Esophagus muscularis mucosa (tissue), 4 donors: ENCODE measurements around the gene TVP23A. TPM values are rescaled to one million over a fixed set of nuclear protein-coding genes. Genes with fewer than 3 reads are reported as not detected.

ENCODE experiments used
- DNase-seq: peaks from one replicate; pipeline ENCODE4 v3.0.0-alpha.2; 2017; ENCODE audit errors: extremely low spot score
- H3K27ac ChIP-seq, 4 donors: fragments of 200-600 bp; sonication (generic); replicated peaks in 1 of 4; 1 replicate in 3 of 4; 2 replicates in 1 of 4; pipeline ENCODE4 v1.5.1; 2016 to 2019; ENCODE audit warnings: mild to moderate bottlenecking in 1 of 4
- H3K27me3 ChIP-seq, 4 donors: fragments of 200-600 bp; sonication (generic); one replicate each; pipeline versions ENCODE4 v1.5.1 to v1.6.0; 2016 to 2019
- H3K36me3 ChIP-seq, 4 donors: fragments of 200-600 bp; sonication (generic); one replicate each; pipeline ENCODE4 v1.5.1; 2016 to 2019
- H3K4me1 ChIP-seq, 4 donors: fragments of 200-600 bp; sonication (generic); one replicate each; pipeline ENCODE4 v1.5.1; 2016 to 2019
- H3K4me3 ChIP-seq, 4 donors: fragments of 200-600 bp; sonication (generic); 1 replicate in 2 of 4; 2 replicates in 2 of 4; pipeline ENCODE4 v1.5.1; 2016 to 2019; ENCODE audit warnings: mild to moderate bottlenecking in 4 of 4, moderate library complexity in 1 of 4
- H3K9me3 ChIP-seq, 4 donors: fragments of 200-600 bp; sonication (generic); 1 replicate in 3 of 4; 2 replicates in 1 of 4; pipeline ENCODE4 v1.5.1; 2016 to 2019
- EP300 ChIP-seq: sonication (generic); formaldehyde crosslinking; IDR thresholded peaks from one replicate; pipeline ENCODE4 v1.6.1; 2017; ENCODE audit warnings: antibody characterized with exemption
- POLR2A ChIP-seq: fragments of 450-650 bp; IDR thresholded peaks from one replicate; pipeline ENCODE4 v1.6.1; 2017; ENCODE audit warnings: antibody characterized with exemption, moderate library complexity, mild to moderate bottlenecking, low read depth
- POLR2AphosphoS5 ChIP-seq, 2 donors: sonication (generic); formaldehyde crosslinking; IDR thresholded peaks; one replicate each; pipeline ENCODE4 v1.6.1; 2017; ENCODE audit warnings: antibody characterized with exemption in 2 of 2
- WGBS: methylation state at CpG from one replicate; pipeline ENCODE4 v1.1.5; 2018; 5-methylcytosine and 5-hydroxymethylcytosine counted together
- intact Hi-C: fragments of 100-400 bp; cut with DNase I; formaldehyde crosslinking; loops from one replicate; pipeline ENCODE4 v1.15.1; 2023
- total RNA-seq, 4 donors: library from RNA; depleted of rRNA; stranded (reverse); fragments of >200 nt; gene quantifications; one replicate each; pipeline versions ENCODE4 v1.1.0 to v1.2.1, GENCODE V29; 2016
- TF ChIP-seq, protein P1 (sequence below), 3 experiments: fragments of 200-600 bp in 2 of 3; fragments of 450-650 bp in 1 of 3; sonication (generic) in 2 of 3; IDR thresholded peaks; one replicate each; pipeline ENCODE4 v1.5.1; 2017 to 2019; ENCODE audit warnings: antibody characterized with exemption in 3 of 3, mild to moderate bottlenecking in 2 of 3, moderate library complexity in 1 of 3

Gene TVP23A
- total RNA-seq, 4 donors from 2014 or later, result 0.42 to 1.2 (median 0.80) TPM; not detected in 1

DNA sequence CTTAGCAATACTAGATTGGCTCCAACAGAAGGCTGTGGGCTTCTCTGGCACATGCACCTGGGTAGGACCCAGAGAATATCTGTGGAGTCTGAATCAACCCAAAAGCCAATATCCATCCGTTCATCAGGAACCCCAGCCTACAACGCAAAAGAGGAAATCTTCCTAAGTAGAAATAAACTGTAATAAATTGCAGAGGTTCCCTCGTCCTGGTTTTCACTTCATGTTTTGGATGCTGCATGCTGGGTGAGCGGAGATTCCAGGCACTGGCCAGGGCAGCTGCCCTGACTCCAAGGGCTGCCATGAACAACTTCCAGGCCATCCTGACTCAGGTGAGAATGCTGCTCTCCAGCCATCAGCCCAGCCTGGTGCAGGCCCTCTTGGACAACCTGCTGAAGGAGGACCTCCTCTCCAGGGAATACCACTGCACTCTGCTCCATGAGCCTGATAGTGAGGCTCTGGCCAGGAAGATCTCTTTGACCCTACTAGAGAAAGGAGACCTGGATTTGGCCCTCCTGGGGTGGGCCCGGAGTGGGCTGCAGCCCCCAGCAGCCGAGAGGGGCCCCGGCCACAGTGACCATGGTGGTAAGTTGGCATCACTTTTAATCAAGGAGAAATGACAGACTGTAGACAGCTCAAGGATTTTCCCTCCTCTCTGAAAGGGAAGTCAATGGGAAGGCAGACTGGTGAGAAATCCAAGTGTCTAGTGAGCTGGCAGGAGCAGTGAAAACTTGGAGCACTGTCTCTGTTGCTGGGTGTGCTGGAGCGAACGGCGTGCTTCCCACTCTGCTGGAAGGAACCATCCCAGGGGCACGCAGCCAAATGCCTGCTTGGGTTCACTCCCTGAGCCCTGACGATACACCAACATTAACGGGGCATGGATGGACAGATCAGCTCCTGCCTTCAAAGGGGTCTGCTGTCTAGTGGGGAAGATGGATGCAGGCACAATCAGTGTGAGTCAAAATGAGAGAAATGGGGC is 47.7 kb upstream of the TVP23A start:
- no peak for TF ChIP-seq POLR2A
- TF ChIP-seq, protein P1, sequence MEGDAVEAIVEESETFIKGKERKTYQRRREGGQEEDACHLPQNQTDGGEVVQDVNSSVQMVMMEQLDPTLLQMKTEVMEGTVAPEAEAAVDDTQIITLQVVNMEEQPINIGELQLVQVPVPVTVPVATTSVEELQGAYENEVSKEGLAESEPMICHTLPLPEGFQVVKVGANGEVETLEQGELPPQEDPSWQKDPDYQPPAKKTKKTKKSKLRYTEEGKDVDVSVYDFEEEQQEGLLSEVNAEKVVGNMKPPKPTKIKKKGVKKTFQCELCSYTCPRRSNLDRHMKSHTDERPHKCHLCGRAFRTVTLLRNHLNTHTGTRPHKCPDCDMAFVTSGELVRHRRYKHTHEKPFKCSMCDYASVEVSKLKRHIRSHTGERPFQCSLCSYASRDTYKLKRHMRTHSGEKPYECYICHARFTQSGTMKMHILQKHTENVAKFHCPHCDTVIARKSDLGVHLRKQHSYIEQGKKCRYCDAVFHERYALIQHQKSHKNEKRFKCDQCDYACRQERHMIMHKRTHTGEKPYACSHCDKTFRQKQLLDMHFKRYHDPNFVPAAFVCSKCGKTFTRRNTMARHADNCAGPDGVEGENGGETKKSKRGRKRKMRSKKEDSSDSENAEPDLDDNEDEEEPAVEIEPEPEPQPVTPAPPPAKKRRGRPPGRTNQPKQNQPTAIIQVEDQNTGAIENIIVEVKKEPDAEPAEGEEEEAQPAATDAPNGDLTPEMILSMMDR (IDR thresholded peaks at IDR 0.05), result no peak
- TF ChIP-seq POLR2AphosphoS5 (IDR thresholded peaks at IDR 0.05), result no peak
- TF ChIP-seq EP300, result no peak
- no peaks in the 10 kb centered on the region for H3K36me3 ChIP-seq
- no peak for DNase-seq
- H3K4me3 ChIP-seq, result no peak overlapping the region
- no peaks in the 10 kb centered on the region for H3K9me3 ChIP-seq
- WGBS, result 60% methylated on average over 8 of the region's 13 CpGs
- peaks cover 0 to 12% (median 0%) of the 10 kb centered on the region in 4 donors for H3K27me3 ChIP-seq
- peak overlapping the region in 2 of 4 donors; percentile 9 to 20 for H3K27ac ChIP-seq
- H3K4me1 ChIP-seq, result peaks cover 14 to 45% (median 28%) of the 10 kb centered on the region in 4 donors
- intact Hi-C loops, result no loop called here

DNA sequence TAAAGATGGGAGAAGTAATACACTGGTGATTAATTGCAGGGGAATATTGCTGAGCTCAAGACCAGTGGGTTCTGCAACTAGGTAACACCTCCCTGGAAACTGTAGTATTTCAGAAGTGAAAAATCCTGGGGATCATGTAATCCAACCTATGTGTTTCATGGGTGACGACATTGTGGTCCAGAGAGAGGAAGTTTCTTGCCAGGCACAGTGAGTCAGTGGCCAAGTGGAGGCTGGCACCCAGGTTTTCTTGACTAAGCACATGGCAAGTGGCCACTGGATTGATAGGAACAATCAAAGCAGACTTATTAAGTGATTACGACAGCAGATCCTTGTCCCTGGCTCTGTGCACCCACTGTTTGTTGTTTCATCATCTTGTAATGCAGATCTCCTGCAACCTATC is 43.8 kb upstream of the TVP23A start:
- Histone ChIP-seq H3K4me1 (peaks cover 5 to 14% (median 10%) of the 10 kb centered on the region in 4 donors), H3K27me3 (peaks cover 0 to 7% (median 0%) of the 10 kb centered on the region in 4 donors), H3K27ac (no peak overlapping the region), H3K36me3 (no peaks in the 10 kb centered on the region), H3K4me3 (no peak overlapping the region), H3K9me3 (no peaks in the 10 kb centered on the region)
- WGBS, result 63% methylated on average over 2 of the region's 2 CpGs
- intact Hi-C loops, result no loop called here
- no peak for DNase-seq
- TF ChIP-seq POLR2AphosphoS5 (IDR thresholded peaks at IDR 0.05) (no peak), POLR2A (no peak), EP300 (no peak)
- TF ChIP-seq, protein P1 (IDR thresholded peaks at IDR 0.05), result no peak

DNA sequence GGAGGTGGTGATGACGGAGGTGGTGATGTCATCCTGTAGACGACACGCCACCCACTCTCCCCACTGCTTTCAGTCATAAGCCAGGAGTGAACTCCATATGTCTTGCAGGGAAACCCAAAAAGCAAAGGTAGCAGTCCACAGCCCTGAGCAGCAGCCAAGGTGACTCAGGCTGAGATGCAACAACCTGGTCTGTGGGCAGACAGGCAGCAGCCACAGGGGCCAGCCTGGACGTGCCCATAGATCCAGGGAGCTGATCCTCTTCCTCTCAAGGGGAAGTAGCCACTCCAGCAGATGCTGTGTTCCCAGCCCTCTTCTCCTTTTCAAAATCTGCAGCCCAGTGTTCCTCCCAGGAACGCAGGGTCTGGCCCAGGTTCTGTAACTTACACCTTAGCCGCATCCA is 41.1 kb upstream of the TVP23A start:
- no peaks in the 10 kb centered on the region for H3K9me3 ChIP-seq
- H3K4me1 ChIP-seq, result no peaks in the 10 kb centered on the region
- H3K27me3 ChIP-seq, result peaks cover 0 to 7% (median 0%) of the 10 kb centered on the region in 4 donors
- WGBS, result 82% methylated on average over 6 of the region's 6 CpGs
- DNase-seq, result no peak
- intact Hi-C loops, result no loop called here
- TF ChIP-seq EP300, result no peak
- TF ChIP-seq POLR2A, result no peak
- TF ChIP-seq, protein P1 (IDR thresholded peaks at IDR 0.05), result no peak
- no peak for TF ChIP-seq POLR2AphosphoS5 (IDR thresholded peaks at IDR 0.05)
- no peak overlapping the region for H3K4me3 ChIP-seq
- no peaks in the 10 kb centered on the region for H3K36me3 ChIP-seq
- H3K27ac ChIP-seq, result no peak overlapping the region

DNA sequence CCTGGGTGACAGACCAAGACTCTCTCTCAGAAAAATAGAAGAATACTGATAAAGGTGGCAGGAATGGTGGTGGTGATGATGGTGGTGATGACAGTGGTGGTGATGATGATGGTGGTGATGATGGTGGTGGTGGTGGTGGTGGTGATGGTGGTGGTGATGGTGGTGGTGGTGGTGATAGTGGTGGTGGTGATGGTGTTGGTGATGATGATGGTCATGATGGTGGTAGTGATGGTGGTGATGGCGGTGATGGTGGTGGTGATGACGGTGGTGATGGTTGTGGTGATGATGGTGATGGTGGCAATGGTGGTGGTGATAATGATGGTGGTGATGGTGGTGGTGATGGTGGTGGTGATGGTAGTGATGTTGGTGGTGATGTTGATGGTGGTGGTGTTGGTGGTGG is 40.4 kb upstream of the TVP23A start:
- 91% methylated on average over 2 of the region's 2 CpGs for WGBS

More for the DNA sequence above, 40.4 kb upstream of the TVP23A start:
- no peak for DNase-seq
- no peak overlapping the region for H3K4me3 ChIP-seq
- no peaks in the 10 kb centered on the region for H3K36me3 ChIP-seq
- no peak for TF ChIP-seq POLR2AphosphoS5 (IDR thresholded peaks at IDR 0.05)
- no peak for TF ChIP-seq POLR2A
- no peak for TF ChIP-seq EP300
- TF ChIP-seq, protein P1 (IDR thresholded peaks at IDR 0.05), result no peak
- peaks cover 0 to 3% (median 0%) of the 10 kb centered on the region in 4 donors for H3K27me3 ChIP-seq
- H3K4me1 ChIP-seq, result no peaks in the 10 kb centered on the region
- intact Hi-C loops, result no loop called here
- H3K9me3 ChIP-seq, result no peaks in the 10 kb centered on the region
- H3K27ac ChIP-seq, result no peak overlapping the region
